ES-I3 (cell line): ENCODE data around the gene ERICH6B.

Experiments
- H3K36me3 ChIP-seq: 2 replicates; pipeline ENCODE4 v1.6.1; 2013; ENCODE audit warnings: mild to moderate bottlenecking, low read length, control low read depth, moderate library complexity; ENCODE audit not compliant: insufficient read depth
- H3K4me1 ChIP-seq: 2 replicates; pipeline ENCODE4 v1.6.1; 2013; ENCODE audit warnings: mild to moderate bottlenecking, control low read depth, low read length; ENCODE audit not compliant: insufficient read depth
- H3K9ac ChIP-seq: 2 replicates; pipeline ENCODE4 v1.6.1; 2013; ENCODE audit warnings: low read depth, mild to moderate bottlenecking, low read length, moderate library complexity
- H3K9me3 ChIP-seq: 2 replicates; pipeline ENCODE4 v1.6.1; 2013; ENCODE audit warnings: mild to moderate bottlenecking, low read length, moderate library complexity; ENCODE audit not compliant: control insufficient read depth, insufficient read depth

ERICH6B gene

GRCh38 chr13:45542878-45543277, 72.7 kb downstream of the ERICH6B start:
- no peak overlapping the region for H3K9ac ChIP-seq
- no peaks in the 10 kb centered on the region for H3K4me1 ChIP-seq
- H3K36me3 ChIP-seq: no peaks in the 10 kb centered on the region
- no peaks in the 10 kb centered on the region for H3K9me3 ChIP-seq

- no peaks in the 10 kb centered on the region for H3K9me3 ChIP-seq
Measured at GRCh38 chr13:45542391-45542790, 73.1 kb downstream of the ERICH6B start.

GRCh38 chr13:45541806-45542205, 73.7 kb downstream of the ERICH6B start:
- Histone ChIP-seq H3K36me3 (no peaks in the 10 kb centered on the region; the same call in 1 of the 2 replicates), H3K9me3 (no peaks in the 10 kb centered on the region), H3K4me1 (no peaks in the 10 kb centered on the region), H3K9ac (no peak overlapping the region)

More at GRCh38 chr13:45542391-45542790, 73.1 kb downstream of the ERICH6B start:
- Histone ChIP-seq H3K9ac (no peak overlapping the region), H3K4me1 (no peaks in the 10 kb centered on the region), H3K36me3 (no peaks in the 10 kb centered on the region; the same call in 1 of the 2 replicates)

GRCh38 chr13:45540864-45541263, 74.7 kb downstream of the ERICH6B start:
- Histone ChIP-seq H3K36me3 (no peaks in the 10 kb centered on the region; the same call in 1 of the 2 replicates), H3K9me3 (no peaks in the 10 kb centered on the region), H3K4me1 (no peaks in the 10 kb centered on the region), H3K9ac (no peak overlapping the region)

- Histone ChIP-seq H3K36me3 (peaks cover 1% of the 10 kb centered on the region), H3K9ac (no peak overlapping the region)
Measured at GRCh38 chr13:45540195-45540594, 75.3 kb downstream of the ERICH6B start.

GRCh38 chr13:45538382-45538781, 77.2 kb downstream of the ERICH6B start:
- Histone ChIP-seq H3K4me1 (no peaks in the 10 kb centered on the region), H3K9ac (no peak overlapping the region), H3K9me3 (no peaks in the 10 kb centered on the region), H3K36me3 (peaks cover 7% of the 10 kb centered on the region)

More at GRCh38 chr13:45540195-45540594, 75.3 kb downstream of the ERICH6B start:
- Histone ChIP-seq H3K9me3 (no peaks in the 10 kb centered on the region), H3K4me1 (no peaks in the 10 kb centered on the region)

GRCh38 chr13:45537516-45537915, 78.0 kb downstream of the ERICH6B start:
- no peaks in the 10 kb centered on the region for H3K9me3 ChIP-seq
- no peaks in the 10 kb centered on the region for H3K4me1 ChIP-seq
- H3K9ac ChIP-seq: no peak overlapping the region
- H3K36me3 ChIP-seq: peaks cover 7% of the 10 kb centered on the region

- Histone ChIP-seq H3K4me1 (no peaks in the 10 kb centered on the region), H3K36me3 (peaks cover 9% of the 10 kb centered on the region), H3K9ac (no peak overlapping the region), H3K9me3 (no peaks in the 10 kb centered on the region)
Measured at GRCh38 chr13:45536224-45536623, 79.3 kb downstream of the ERICH6B start.

GRCh38 chr13:45534604-45535003, 80.9 kb downstream of the ERICH6B start:
- H3K9ac ChIP-seq: no peak overlapping the region
- H3K9me3 ChIP-seq: no peaks in the 10 kb centered on the region
- H3K36me3 ChIP-seq: peaks cover 13% of the 10 kb centered on the region
- H3K4me1 ChIP-seq: no peaks in the 10 kb centered on the region

GRCh38 chr13:45529758-45530157, 85.8 kb downstream of the ERICH6B start:
- H3K36me3 ChIP-seq: peaks cover 7% of the 10 kb centered on the region
- H3K4me1 ChIP-seq: peaks cover 3% of the 10 kb centered on the region; the same call in 1 of the 2 replicates
- no peaks in the 10 kb centered on the region for H3K9me3 ChIP-seq
- no peak overlapping the region for H3K9ac ChIP-seq

GRCh38 chr13:45527699-45528462, 87.7 kb downstream of the ERICH6B start:
- Histone ChIP-seq H3K9ac (no peak overlapping the region), H3K9me3 (no peaks in the 10 kb centered on the region), H3K36me3 (peaks cover 6% of the 10 kb centered on the region; the same call in 1 of the 2 replicates), H3K4me1 (peaks cover 3% of the 10 kb centered on the region; the same call in 1 of the 2 replicates)

GRCh38 chr13:45522571-45522970, 93.0 kb downstream of the ERICH6B start:
- Histone ChIP-seq H3K4me1 (peaks cover 3% of the 10 kb centered on the region; the same call in 1 of the 2 replicates), H3K36me3 (no peaks in the 10 kb centered on the region), H3K9me3 (no peaks in the 10 kb centered on the region), H3K9ac (no peak overlapping the region)

GRCh38 chr13:45521297-45521696, 94.2 kb downstream of the ERICH6B start:
- H3K36me3 ChIP-seq: peaks cover 2% of the 10 kb centered on the region; the same call in 1 of the 2 replicates
- no peaks in the 10 kb centered on the region for H3K4me1 ChIP-seq
- no peaks in the 10 kb centered on the region for H3K9me3 ChIP-seq
- no peak overlapping the region for H3K9ac ChIP-seq

GRCh38 chr13:45519493-45519892, 96.0 kb downstream of the ERICH6B start:
- H3K4me1 ChIP-seq: no peaks in the 10 kb centered on the region
- H3K36me3 ChIP-seq: peaks cover 2% of the 10 kb centered on the region; the same call in 1 of the 2 replicates
- no peaks in the 10 kb centered on the region for H3K9me3 ChIP-seq
- H3K9ac ChIP-seq: no peak overlapping the region
